GM18502 (cell line): ENCODE results near the gene DYNC1I2.
"Not testable (repeated sequence)": the region's sequence is repeated elsewhere in the genome, so short reads cannot be mapped to it uniquely, and the experiment has no call there.

ENCODE experiments used
- ATAC-seq: cut with Tn5 transposase; IDR thresholded peaks from one replicate; pipeline ENCODE4 v1.9.1; 2021; ENCODE audit warnings: mild to moderate bottlenecking; ENCODE audit not compliant: unreplicated experiment, poor library complexity

The DYNC1I2 gene

GRCh38 chr2:171711351-171711750 is 24.1 kb downstream of the DYNC1I2 start:
- ATAC-seq, result no peak

- ATAC-seq, result no peak
Measured at GRCh38 chr2:171712051-171712450, 24.8 kb downstream of the DYNC1I2 start.

GRCh38 chr2:171718720-171719119 is 31.5 kb downstream of the DYNC1I2 start:
- ATAC-seq, result peak; percentile 72

- no peak for ATAC-seq
Measured at GRCh38 chr2:171719660-171720059, 32.4 kb downstream of the DYNC1I2 start.

GRCh38 chr2:171723716-171724683 is 36.7 kb downstream of the DYNC1I2 start:
- ATAC-seq, result no peak

GRCh38 chr2:171726847-171727450 is 39.7 kb downstream of the DYNC1I2 start:
- ATAC-seq, result no peak

- ATAC-seq, result no peak
Measured at GRCh38 chr2:171728989-171729951, 42.0 kb downstream of the DYNC1I2 start.

- no peak for ATAC-seq
Measured at GRCh38 chr2:171729952-171730317, 42.7 kb downstream of the DYNC1I2 start.

- ATAC-seq, result no peak
Measured at GRCh38 chr2:171735991-171736710, 48.9 kb downstream of the DYNC1I2 start.

- no peak for ATAC-seq
Measured at GRCh38 chr2:171741189-171741588, 53.9 kb downstream of the DYNC1I2 start.

GRCh38 chr2:171742760-171743159 is 55.5 kb downstream of the DYNC1I2 start:
- ATAC-seq, result no peak

GRCh38 chr2:171745141-171745540 is 57.9 kb downstream of the DYNC1I2 start:
- no peak for ATAC-seq

- ATAC-seq, result no peak
Measured at GRCh38 chr2:171745806-171746205, 58.5 kb downstream of the DYNC1I2 start.

- no peak for ATAC-seq
Measured at GRCh38 chr2:171747371-171747770, 60.1 kb downstream of the DYNC1I2 start.

GRCh38 chr2:171754254-171754939 is 67.1 kb downstream of the DYNC1I2 start:
- no peak for ATAC-seq

- ATAC-seq, result not testable (repeated sequence)
Measured at GRCh38 chr2:171758762-171759161, 71.5 kb downstream of the DYNC1I2 start.

- ATAC-seq, result not testable (repeated sequence)
Measured at GRCh38 chr2:171761176-171761575, 73.9 kb downstream of the DYNC1I2 start.

- no peak for ATAC-seq
Measured at GRCh38 chr2:171762879-171763573, 75.8 kb downstream of the DYNC1I2 start.

- ATAC-seq, result no peak
Measured at GRCh38 chr2:171763602-171764001, 76.3 kb downstream of the DYNC1I2 start.
